Epithelial cell of esophagus (primary cell): ENCODE data around the gene CAMK1D.
A peak's percentile ranks its signal among the peaks of the same experiment; 100 is the strongest.

Experiments used
- DNase-seq: peaks from one replicate; pipeline ENCODE4 v3.0.0; 2010; ENCODE audit warnings: low read depth
- H3K4me3 ChIP-seq: 2 replicates; pipeline ENCODE4 v1.5.1; 2011; ENCODE audit warnings: mild to moderate bottlenecking, low read length, control low read depth
- TF ChIP-seq, protein P1 (sequence below): IDR thresholded peaks from 2 replicates; pipeline ENCODE4 v1.5.1; 2011; ENCODE audit warnings: low read depth, mild to moderate bottlenecking, low read length, control low read depth, inconsistent platforms; ENCODE audit not compliant: insufficient read depth; ENCODE audit errors: missing control alignments

The CAMK1D gene

DNA sequence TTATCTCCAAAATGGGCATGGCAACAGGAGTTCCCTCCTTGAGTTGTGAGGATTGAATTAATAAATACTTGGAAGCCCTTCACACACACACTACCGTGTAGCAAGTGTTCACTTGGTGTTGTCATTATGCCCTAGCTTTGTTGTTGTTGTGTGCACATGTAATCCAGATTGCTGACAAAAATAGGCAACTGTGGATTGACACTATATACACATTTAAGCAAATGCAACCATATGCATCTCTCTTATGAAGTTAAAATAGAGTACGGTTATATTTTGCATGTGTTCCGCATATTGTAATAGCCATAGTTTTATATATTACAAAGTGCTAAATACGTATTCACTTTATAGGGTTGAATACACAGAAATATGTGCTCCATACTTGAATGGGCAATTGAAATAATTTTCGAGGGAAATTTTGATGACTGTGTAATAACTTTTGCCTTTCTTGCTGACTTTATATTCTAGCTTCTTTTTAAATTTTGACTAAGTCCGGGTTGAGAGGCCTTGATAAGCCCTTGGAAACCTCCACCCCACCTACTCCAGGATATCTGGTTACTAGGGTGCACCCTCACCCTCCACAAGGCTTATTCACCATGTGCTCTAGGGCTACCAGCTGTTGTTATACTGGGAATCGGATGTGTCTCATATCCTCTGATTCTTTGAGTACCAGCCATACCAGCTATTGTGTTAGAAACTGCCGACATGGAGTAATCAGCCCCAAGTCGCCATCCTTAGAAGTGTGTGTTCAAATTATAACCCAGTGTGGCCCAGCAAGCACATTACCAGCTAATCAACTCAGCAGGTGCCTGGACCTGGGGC lies 265.0 kb downstream of the CAMK1D start:
- DNase-seq = no peak
- TF ChIP-seq, protein P1, sequence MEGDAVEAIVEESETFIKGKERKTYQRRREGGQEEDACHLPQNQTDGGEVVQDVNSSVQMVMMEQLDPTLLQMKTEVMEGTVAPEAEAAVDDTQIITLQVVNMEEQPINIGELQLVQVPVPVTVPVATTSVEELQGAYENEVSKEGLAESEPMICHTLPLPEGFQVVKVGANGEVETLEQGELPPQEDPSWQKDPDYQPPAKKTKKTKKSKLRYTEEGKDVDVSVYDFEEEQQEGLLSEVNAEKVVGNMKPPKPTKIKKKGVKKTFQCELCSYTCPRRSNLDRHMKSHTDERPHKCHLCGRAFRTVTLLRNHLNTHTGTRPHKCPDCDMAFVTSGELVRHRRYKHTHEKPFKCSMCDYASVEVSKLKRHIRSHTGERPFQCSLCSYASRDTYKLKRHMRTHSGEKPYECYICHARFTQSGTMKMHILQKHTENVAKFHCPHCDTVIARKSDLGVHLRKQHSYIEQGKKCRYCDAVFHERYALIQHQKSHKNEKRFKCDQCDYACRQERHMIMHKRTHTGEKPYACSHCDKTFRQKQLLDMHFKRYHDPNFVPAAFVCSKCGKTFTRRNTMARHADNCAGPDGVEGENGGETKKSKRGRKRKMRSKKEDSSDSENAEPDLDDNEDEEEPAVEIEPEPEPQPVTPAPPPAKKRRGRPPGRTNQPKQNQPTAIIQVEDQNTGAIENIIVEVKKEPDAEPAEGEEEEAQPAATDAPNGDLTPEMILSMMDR = no peak
- no peak overlapping the region for H3K4me3 ChIP-seq

- H3K4me3 ChIP-seq = no peak overlapping the region
- no peak for DNase-seq
- TF ChIP-seq, protein P1 = no peak
Observed at GRCh38 chr10:12615296-12616220, 266.2 kb downstream of the CAMK1D start.

GRCh38 chr10:12617191-12618175 lies 268.1 kb downstream of the CAMK1D start:
- TF ChIP-seq, protein P1 = peak; percentile 4
- DNase-seq = peak; percentile 51
- no peak overlapping the region for H3K4me3 ChIP-seq

DNA sequence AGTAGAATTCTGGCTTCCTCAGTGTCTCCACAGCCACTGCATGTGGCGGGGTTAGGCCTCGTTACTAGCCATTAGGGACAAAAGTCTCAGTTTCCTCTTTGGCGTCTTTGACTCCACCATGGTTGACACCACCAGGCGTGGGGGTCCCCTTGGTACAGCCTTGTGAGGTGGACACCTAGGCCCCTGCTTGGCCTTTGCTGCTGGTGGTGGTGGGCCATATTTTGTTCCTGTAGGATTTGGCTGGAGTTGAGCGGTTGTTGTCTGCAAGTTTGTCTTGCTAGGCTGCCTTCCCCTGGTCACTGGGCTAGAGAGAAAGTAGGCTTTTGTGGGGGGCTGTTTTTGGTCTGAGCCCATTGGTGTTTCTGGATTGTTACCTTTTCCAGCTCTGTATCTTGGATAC lies 272.7 kb downstream of the CAMK1D start:
- no peak overlapping the region for H3K4me3 ChIP-seq
- no peak for DNase-seq
- TF ChIP-seq, protein P1 = no peak

DNA sequence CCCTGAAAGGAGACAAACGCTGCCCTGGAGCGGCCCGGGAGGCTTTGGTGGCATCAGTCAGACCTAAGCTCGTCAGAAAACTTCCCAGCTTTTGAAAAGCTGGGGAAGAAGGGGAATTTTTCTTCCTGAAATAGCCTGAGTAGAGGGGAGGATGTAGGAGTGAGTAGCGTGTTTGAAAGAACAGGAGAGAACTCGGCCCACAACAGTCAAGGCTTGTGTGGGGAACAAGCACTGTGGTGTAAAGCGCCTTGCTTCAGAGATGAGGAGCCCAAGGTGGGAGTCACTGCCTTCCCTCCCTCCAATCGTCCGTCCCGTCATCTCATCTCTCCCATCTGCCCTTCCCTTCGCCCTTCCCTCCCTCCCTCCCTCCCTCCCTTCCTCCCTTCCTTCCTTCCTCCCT lies 273.3 kb downstream of the CAMK1D start:
- DNase-seq = no peak
- TF ChIP-seq, protein P1 = no peak
- no peak overlapping the region for H3K4me3 ChIP-seq

- DNase-seq = no peak
- TF ChIP-seq, protein P1 = no peak
- H3K4me3 ChIP-seq = no peak overlapping the region
Observed at GRCh38 chr10:12625393-12626023, 276.2 kb downstream of the CAMK1D start.
